Germinal center (tissue), 1 donor: ENCODE data around the gene MCF2L.
"Not testable (repeated sequence)": the region's sequence is repeated elsewhere in the genome, so short reads cannot be mapped to it uniquely, and the experiment has no call there.

Experiments used
- DNase-seq: peaks from one replicate; pipeline ENCODE4 v3.0.0; 2012; ENCODE audit warnings: mixed read lengths, low spot score

Gene MCF2L

DNA sequence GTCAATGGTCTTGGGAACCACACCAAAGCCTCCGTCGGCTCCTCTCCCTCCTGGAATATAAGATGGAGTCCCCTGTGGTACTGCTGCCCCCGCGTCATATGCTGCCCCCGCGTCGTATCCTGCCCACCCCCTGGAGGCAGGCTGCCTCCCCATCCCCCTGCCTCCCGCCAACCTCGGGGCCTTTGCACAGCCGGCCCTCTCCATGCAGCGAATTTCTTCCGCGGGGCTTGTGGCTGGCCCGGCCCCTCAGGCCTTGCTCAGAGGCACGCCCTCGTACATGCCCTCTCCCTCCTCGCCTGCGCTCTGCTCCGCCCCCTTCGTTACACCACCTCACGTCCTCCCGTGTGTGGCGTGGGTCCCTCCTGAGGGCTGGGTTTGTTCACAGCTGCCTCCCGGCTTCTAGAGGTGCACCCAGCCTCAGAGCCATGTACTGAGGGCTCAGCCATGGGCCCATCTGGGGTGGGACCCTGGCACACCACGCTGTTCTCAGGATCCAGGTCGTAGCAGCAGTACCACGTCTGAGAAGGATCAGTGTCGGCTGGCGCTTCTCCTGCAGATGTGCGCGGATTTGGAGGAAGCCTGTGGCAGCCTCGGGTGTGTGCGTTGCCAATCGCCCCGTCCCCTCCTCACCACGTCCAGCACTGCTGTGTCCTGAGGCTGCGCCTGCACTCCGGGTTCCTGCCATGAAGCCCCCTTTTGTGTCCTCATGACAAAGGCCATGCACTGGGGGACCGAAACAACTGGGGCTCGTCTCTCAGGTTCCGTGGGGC, 47.7 kb downstream of the MCF2L start:
- no peak for DNase-seq

- DNase-seq = no peak
Measured at GRCh38 chr13:113017506-113018215, 48.6 kb downstream of the MCF2L start.

- DNase-seq = no peak
Measured at GRCh38 chr13:113018676-113019465, 49.9 kb downstream of the MCF2L start.

- no peak for DNase-seq
Measured at GRCh38 chr13:113020323-113021080, 51.5 kb downstream of the MCF2L start.

DNA sequence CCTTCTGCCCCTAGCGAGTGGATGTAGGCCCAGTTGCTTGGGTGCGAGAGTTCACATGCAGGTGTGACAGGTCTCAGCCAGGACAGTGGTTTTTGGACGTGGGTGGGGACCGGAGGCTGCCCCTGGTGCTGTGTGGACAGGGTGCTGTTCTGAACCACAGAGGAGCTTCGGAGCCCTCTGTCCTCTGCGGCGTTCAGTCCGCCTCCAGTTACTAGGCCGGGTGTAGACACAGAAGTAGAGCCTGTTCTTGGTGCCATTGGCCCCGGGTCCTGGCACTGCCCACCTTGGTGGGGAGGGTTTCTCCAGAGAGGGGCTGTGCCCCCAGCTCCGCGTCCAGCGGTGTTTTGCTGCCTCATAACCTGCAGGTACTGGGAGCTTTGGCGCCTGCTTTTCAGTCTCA, 52.4 kb downstream of the MCF2L start:
- no peak for DNase-seq

DNA sequence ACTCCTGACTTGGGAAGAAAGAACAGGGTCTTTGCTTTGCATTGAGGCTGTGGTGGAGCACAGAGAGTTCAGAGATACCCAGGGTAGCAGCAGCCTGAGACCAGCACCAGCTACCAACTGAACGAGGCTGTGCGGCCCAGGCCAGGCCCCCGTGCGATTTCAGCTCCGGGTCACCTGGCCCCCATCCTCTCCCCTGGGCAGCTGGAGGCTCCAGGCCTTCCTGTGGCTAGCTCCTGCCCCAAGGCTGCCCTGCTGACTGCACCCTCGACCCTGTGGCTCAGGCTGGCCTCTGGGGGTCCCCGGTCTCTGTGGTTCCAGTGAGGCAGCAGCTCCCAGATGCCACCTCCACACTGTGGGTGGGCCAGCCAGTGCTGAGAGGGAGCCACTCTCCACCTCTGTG, 52.8 kb downstream of the MCF2L start:
- DNase-seq = no peak

GRCh38 chr13:113022391-113022744, 53.4 kb downstream of the MCF2L start:
- no peak for DNase-seq

DNA sequence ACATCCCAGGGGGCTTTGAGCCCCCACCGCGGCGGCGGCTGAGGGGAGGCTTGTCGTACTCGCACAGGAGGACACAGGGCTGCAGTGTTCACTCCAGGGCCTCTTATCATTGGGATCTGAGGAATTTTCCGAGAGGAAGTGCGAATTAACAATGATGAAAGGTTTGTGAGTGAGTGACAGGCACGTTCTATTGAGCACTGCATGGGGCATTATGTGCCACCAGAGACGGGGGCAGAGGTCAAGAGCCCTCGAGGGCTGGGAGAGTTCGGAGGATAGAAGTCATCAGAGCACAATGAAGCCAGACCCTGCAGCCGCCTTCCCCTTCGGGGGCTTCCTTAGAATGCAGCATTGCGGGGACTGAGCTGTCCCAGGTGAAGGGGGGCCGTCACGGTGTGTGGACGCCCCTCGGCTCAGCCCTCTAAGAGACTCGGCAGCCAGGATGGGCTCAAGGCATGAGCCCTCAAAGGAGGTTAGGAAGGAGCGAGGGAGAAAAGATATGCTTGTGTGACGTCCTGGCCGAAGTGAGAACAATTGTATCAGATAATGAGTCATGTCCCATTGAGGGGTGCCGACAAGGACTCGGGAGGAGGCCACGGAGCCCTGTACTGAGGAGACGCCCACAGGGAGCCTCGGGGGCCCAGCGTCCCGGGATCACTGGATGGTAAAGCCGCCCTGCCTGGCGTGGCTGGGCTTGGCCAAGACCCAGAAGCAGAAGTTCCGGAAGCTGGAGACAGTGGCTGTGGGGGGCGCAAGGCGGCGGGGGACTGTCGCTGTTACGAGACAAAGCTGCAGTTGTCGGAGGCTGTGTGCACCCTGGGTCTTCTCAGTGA, 53.9 kb downstream of the MCF2L start:
- no peak for DNase-seq

GRCh38 chr13:113023694-113024430, 54.8 kb downstream of the MCF2L start:
- DNase-seq = no peak

DNA sequence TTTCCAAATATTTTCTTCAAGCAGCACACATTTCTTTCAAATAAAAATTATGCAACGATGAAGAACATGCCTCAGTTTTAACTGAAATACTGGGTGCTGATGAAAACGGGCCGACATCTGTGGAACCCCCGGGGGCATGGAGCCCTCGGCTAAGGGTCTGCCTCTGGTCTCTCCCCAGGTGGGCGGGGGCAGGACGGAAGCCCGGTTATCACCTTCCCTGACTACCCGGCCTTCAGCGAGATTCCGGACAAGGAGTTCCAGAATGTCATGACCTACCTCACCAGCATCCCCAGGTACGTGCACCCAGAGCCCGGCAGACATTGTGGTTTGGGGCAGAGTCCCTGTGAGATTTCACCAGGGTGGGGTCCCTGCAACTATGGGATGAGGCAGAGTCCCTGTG, 55.5 kb downstream of the MCF2L start:
- DNase-seq = no peak

DNA sequence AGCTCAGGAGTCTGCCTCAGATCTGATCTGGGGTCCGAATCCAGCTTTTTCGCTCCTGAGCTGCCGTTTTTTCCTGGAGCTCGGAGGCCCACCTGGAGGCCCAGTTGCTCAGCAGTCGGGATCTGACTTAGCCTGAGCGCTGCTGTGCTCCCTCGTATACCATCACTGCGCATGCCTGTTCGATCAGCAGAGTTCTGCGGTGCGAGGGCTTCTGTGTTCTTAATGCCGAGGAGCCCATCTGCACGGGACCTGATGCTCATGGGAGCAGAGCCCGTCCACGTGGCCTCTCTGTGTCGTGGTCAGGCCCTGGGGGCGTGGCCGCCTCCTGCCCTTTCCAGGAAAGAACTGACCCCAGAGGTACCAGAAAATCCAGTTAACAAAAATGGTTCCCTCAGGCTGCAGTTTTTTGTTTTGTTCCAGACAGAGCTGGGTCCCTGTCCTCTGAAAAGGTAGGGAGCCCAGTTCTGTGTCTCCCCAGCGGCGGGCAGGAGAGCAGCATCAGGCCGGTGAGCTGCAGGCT, 57.4 kb downstream of the MCF2L start:
- DNase-seq = no peak

- DNase-seq = no peak
Measured at GRCh38 chr13:113027095-113027494, 58.1 kb downstream of the MCF2L start.

GRCh38 chr13:113027566-113027965, 58.6 kb downstream of the MCF2L start:
- DNase-seq = no peak

DNA sequence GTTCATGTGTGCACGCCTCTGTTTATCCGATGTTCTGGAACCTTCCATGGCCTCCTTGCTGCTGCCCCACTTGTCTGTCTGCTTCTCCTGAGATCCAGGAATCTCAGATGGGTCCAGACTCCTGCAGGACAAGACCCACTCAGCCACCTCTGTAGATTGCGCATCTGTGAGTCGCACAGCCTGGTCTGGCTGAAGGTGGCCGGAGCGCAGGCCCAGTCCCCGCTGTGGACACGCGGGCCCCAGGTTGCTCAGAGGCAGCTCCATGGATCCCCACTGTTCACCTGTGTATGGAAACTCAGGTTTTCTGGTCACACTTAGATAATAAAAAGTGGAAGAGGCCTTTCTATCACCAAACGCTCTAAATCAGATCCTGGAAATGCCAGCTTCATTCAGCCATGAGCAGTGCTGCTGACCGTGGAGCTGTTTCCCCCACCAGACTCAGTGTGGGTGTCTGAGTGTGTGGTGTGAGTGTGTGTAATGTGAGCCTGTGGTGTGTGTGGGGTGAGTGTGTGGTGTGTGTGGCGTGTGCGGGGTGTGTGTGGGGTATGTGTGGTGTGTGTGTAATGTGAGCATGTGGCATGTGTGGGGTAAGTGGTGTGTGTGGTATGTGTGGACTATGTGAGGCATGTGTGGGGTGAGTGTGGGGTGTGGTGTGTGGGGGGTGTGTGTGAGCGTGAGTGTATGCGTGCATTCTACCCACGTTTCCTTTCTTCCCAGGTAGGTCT, 59.5 kb downstream of the MCF2L start:
- DNase-seq = no peak

GRCh38 chr13:113029061-113029445, 60.0 kb downstream of the MCF2L start:
- no peak for DNase-seq

DNA sequence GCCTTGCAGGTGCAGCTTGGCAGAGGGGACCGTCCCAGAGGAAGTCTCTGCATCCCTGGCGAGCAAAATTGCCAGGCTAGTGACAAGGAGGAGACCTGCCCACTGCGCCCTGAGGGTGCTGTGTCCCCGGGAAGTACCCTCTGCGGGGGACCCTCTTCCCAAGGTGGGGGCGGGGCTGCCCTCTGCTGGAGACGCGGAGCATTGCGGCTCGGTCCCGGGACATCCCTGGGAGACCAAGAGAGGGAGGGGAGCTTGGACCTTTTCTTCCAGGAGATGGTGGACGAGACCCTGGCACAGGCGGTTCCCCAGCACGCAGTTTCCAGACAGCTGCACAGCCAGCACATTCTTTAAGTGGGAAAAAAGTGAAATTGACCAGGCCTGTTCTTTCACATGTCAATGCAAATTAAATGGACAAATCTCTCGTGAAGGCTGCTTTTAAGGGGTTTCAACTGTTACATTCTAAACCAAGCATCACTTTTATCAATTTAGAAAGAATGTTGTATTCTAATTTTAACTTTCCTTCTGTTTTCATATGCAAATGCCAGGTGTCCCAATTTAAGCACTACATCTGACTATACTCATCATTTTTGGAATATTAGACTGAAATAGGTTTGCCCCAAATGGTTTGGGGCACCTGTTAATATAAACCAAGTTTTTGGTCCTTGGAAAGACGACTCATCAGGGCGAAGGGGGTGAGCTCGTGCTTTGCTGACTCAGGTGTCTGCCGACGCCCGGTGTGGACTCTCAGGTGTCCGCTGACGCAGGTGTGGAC, 60.7 kb downstream of the MCF2L start:
- peak; percentile 49 for DNase-seq

DNA sequence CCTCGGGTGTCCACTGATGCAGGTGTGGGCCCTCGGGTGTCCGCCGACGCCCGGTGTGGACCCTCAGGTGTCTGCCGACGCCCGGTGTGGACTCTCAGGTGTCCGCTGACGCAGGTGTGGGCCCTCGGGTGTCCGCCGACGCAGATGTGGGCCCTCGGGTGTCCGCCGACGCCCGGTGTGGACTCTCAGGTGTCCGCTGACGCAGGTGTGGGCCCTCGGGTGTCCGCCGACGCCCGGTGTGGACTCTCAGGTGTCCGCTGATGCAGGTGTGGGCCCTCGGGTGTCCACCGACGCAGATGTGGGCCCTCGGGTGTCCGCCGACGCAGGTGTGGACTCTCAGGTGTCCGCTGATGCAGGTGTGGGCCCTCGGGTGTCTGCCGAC, 61.2 kb downstream of the MCF2L start:
- not testable (repeated sequence) for DNase-seq

DNA sequence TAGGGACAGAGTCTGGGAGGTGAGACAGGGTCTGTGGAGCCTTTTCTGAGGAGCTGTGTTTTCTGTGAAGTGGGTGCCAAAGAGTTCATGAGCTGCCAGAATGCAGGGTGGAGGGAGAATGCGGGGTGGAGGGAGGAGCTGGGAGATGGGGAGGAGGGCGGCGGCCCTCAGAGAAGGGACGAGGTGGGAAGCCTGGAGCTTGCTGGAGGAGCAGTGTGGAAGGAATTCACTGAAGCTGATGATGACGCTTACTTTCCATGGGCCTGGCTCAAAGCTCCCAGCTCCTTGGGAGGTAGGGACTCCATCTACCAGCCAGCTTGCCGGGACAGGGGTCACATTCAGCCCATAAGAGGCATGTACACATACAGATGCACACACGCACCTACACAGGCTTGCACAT, 62.5 kb downstream of the MCF2L start:
- no peak for DNase-seq

DNA sequence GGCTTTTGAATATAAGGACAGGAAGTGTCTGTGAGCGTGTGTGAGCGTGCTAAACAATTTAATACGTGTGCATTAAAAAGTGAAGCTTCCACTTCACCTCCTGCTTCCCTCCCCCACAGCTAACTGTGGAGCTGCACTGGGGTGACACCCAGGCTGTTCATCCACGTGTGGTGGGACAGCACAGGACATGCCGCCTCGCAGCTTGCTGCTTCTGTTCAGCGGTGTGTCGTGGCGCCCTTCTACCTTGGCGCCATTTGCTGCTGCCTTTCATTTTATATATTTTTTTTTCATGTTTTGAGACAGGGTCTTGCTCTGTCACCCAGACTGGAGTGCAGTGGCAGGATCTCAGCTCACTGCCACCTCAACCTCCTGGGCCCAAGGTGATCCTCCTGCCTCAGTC, 63.3 kb downstream of the MCF2L start:
- no peak for DNase-seq
